ENCODE data around the gene AADACL4.
"Not testable (repeated sequence)": the region's sequence is repeated elsewhere in the genome, so short reads cannot be mapped to it uniquely, and the experiment has no call there.

Gene AADACL4

GRCh38 chr1:12712076-12712475 is 68.2 kb downstream of the AADACL4 start:
- DNase-seq (ENCODE audit: low read depth), result no peak

GRCh38 chr1:12712929-12713328 is 69.0 kb downstream of the AADACL4 start:
- no peak for DNase-seq (ENCODE audit: low read depth)

- DNase-seq (ENCODE audit: low read depth), result not testable (repeated sequence)
Measured at GRCh38 chr1:12713651-12714050, 69.8 kb downstream of the AADACL4 start.

- DNase-seq (ENCODE audit: low read depth), result no peak
Measured at GRCh38 chr1:12714710-12715475, 71.0 kb downstream of the AADACL4 start.

- DNase-seq (ENCODE audit: low read depth), result no peak
Measured at GRCh38 chr1:12715896-12716437, 72.1 kb downstream of the AADACL4 start, which contains the start of gene AADACL3. AADACL3 (plus strand) TSS chr1:12716110; CDS start chr1:12716177, 67 bp downstream.
